Heart right ventricle (tissue), 16 donors: ENCODE results near the gene EBNA1BP2. TPM values are rescaled to one million over a fixed set of nuclear protein-coding genes. Genes with fewer than 3 reads are reported as not detected.

Source experiments
- ATAC-seq, 8 donors: fragments of 200-7000 bp; cut with Tn5 transposase; one replicate each; pipeline ENCODE4 v1.9.1; 2020; ENCODE audit warnings: mild to moderate bottlenecking in 8 of 8, moderate library complexity in 8 of 8, moderate number of reproducible peaks in 1 of 8
- DNase-seq, 2 donors: peaks; one replicate each; pipeline ENCODE4 v3.0.0-alpha.2; 2020
- H3K27ac ChIP-seq, 10 donors: fragments of 200-600 bp; sonication (generic) in 2 of 10; one replicate each; pipeline versions ENCODE4 v1.5.0 to v1.8.0; 2020 to 2022; ENCODE audit warnings: mild to moderate bottlenecking in 3 of 10
- H3K27me3 ChIP-seq, 7 donors: fragments of 200-600 bp; one replicate each; pipeline ENCODE4 v1.8.0; 2021 to 2022; ENCODE audit warnings: mild to moderate bottlenecking in 2 of 7
- H3K36me3 ChIP-seq, 9 donors: fragments of 200-600 bp; sonication (generic) in 1 of 9; one replicate each; pipeline versions ENCODE4 v1.5.0 to v1.8.0; 2020 to 2022; ENCODE audit warnings: mild to moderate bottlenecking in 2 of 9
- H3K4me1 ChIP-seq, 9 donors: fragments of 200-600 bp; sonication (generic) in 1 of 9; one replicate each; pipeline versions ENCODE4 v1.5.0 to v1.8.0; 2020 to 2022; ENCODE audit warnings: mild to moderate bottlenecking in 4 of 9
- H3K4me3 ChIP-seq, 10 donors: fragments of 200-600 bp; sonication (generic) in 2 of 10; one replicate each; pipeline versions ENCODE4 v1.5.0 to v1.8.0; 2020 to 2022; ENCODE audit warnings: mild to moderate bottlenecking in 7 of 10, moderate library complexity in 2 of 10
- H3K9me3 ChIP-seq, 11 donors: fragments of 200-600 bp in 10 of 11; sonication (generic) in 2 of 11; one replicate each; pipeline versions ENCODE4 v1.5.0 to v1.8.0; 2013 to 2022; ENCODE audit warnings: mild to moderate bottlenecking in 2 of 11, control low read depth in 1 of 11, moderate library complexity in 1 of 11
- WGBS, 2 donors: extraction: QIAGEN DNeasy Blood & Tissue Kit; methylation state at CpG; one replicate each; pipeline ENCODE4 v1.1.7; 2013; ENCODE audit warnings: inconsistent platforms in 1 of 2; 5-methylcytosine and 5-hydroxymethylcytosine counted together
- intact Hi-C, 10 donors: fragments of 100-400 bp; cut with DNase I; formaldehyde crosslinking; loops; one replicate each; pipeline versions ENCODE4 v1.11.1 to v1.14.2; 2022
- long read RNA-seq, 3 donors: library from polyadenylated mRNA; unstranded; transcript quantifications; one replicate each; pipeline ENCODE4 v2.0.0, GENCODE V29; 2020 to 2021
- polyA plus RNA-seq, 2 donors: library from polyadenylated mRNA; stranded (reverse); fragments of 200-250 nt; gene quantifications; one replicate each; pipeline ENCODE4 v1.2.3, GENCODE V29; 2013
- total RNA-seq, 10 donors: library from RNA; stranded (reverse); fragmentation: NEBNext Ultra II Directional in 3 of 10; extraction: Animal tissue kit (Norgen Biotek cat#: 25700) in 3 of 10; gene quantifications; one replicate each; pipeline versions ENCODE4 v1.2.1 to v1.2.4, GENCODE V29; 2021 to 2023
- TF ChIP-seq, protein P1 (sequence below), 9 donors: fragments of 200-600 bp; sonication (generic) in 2 of 9; IDR thresholded peaks; one replicate each; pipeline versions ENCODE4 v1.5.0 to v1.8.0; 2021 to 2022; ENCODE audit warnings: antibody characterized with exemption in 9 of 9, mild to moderate bottlenecking in 5 of 9, moderate library complexity in 1 of 9
- donor health status: Arrhythmogenic right ventricular cardiomyopathy.
- donor health status: ischemic (EF 13 %, LVEDD 7.1; RV severe dilation, severe dysfunction).
- donor health status: healthy with polysubstance abuse.
- donor health status: DM: no; HTN: yes; CAD: no.
- donor health status: DM: no; HTN: no; CAD: no.
- donor health status: ischemic (EF 25% LVEDD 6.9; RV normal size, moderate dysfunction).
- donor health status: ischemic (EF 25% LVEDD 5.7; RV mildly dilated, moderate dysfunction).
- donor health status: healthy.
- donor health status: DM: yes; HTN: yes; CAD: no.
- donor health status: Ischemic cardiomyopathy.
- donor health status: ischemic (EF 35%, LVEDD 5.7; RV mildly dilated, moderate dysfunction).
- donor health status: nonischemic (EF 11% LVEDD 7.7; RV severe dilation, severe dysfunction).
- donor health status: DM: yes; HTN: yes; CAD: no.
- donor health status: PGD.
- donor health status: ischemic (EF 29% LVEDD 5.4; RV normal size, mild dysfunction).
- donor health status: nonischemic (EF 23%, LVEDD 6.1; RV moderate dilation, normal function).

The EBNA1BP2 gene, protein sequence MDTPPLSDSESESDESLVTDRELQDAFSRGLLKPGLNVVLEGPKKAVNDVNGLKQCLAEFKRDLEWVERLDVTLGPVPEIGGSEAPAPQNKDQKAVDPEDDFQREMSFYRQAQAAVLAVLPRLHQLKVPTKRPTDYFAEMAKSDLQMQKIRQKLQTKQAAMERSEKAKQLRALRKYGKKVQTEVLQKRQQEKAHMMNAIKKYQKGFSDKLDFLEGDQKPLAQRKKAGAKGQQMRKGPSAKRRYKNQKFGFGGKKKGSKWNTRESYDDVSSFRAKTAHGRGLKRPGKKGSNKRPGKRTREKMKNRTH
- total RNA-seq: 10 to 100 TPM; 18.8 to 35.9 (median 25.9) TPM
- polyA plus RNA-seq: 100 to 1,000 TPM in 1 of 2 donors, 10 to 100 TPM in 1; 22.1 to 121 TPM
- long read RNA-seq, donor 1, transcript EBNA1BP2-201 (9 exons, 1,322 nt): major isoform, 14 of 22 reads
- long read RNA-seq, donor 1, partial matches to known transcripts: 3 of 22 reads
- long read RNA-seq, donor 1, other reads (novel, unspliced or antisense): 5 of 22 reads
- long read RNA-seq, donor 2, transcript EBNA1BP2-201 (9 exons, 1,322 nt): major isoform, 18 of 31 reads
- long read RNA-seq, donor 2, partial matches to known transcripts: 9 of 31 reads
- long read RNA-seq, donor 2, other reads (novel, unspliced or antisense): 2 of 31 reads
- long read RNA-seq, donor 3, transcript EBNA1BP2-201 (9 exons, 1,322 nt): major isoform, 44 of 48 reads
- long read RNA-seq, donor 3, partial matches to known transcripts: 2 of 48 reads
- long read RNA-seq, donor 3, other reads (novel, unspliced or antisense): 1 of 48 reads

DNA sequence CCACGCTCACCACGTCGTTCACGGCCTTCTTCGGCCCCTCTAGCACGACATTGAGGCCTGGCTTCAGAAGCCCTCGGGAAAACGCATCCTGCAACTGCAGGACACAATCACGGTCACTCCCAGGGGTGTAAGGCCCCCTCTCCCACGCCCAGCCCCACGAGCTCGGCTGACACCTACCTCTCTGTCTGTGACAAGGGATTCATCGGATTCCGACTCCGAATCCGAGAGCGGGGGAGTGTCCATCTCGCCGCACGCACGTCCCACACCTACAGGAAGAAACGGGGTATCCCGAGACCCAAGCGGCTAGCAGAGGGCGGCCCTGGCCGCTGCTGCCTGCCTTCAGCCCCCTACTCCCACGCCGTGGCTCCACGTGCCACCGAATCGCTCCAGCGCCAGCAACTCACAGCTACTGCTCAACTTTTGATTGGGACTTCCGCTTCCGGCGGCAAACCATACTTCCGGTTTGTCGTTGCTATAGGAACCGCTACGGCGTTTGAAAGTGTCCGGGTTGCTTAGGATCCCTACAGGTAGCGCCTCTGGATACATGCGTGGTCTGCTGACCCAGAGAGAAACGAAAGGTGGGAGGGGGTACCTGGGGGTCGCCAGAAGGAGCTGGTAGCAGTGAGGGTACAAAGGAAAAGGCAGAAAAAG, at the start of gene EBNA1BP2, which contains the start of gene CFAP57:
Gene EBNA1BP2 (minus strand): TSS at position 415 of the 651 bp plus-strand sequence. CDS start 172 bp downstream, at position 243.
Gene CFAP57 (plus strand): TSS at position 455 of the 651 bp plus-strand sequence. CDS start 424 bp downstream, outside the sequence.
- peaks cover 0 to 21% (median 16%) of the 10 kb centered on the region in 9 donors for H3K4me1 ChIP-seq
- ATAC-seq (peak; percentile 88 to 96 (median 95)), DNase-seq (peak; percentile 82 to 92)
- H3K27me3 ChIP-seq: peaks cover 0 to 18% (median 0%) of the 10 kb centered on the region in 7 donors
- H3K27ac ChIP-seq: peak within 1 kb of the TSS in 8 of 10 donors; percentile 26 to 76 (median 63)
- H3K4me3 ChIP-seq: peak within 1 kb of the TSS; percentile 77 to 99 (median 88)
- TF ChIP-seq, protein P1, sequence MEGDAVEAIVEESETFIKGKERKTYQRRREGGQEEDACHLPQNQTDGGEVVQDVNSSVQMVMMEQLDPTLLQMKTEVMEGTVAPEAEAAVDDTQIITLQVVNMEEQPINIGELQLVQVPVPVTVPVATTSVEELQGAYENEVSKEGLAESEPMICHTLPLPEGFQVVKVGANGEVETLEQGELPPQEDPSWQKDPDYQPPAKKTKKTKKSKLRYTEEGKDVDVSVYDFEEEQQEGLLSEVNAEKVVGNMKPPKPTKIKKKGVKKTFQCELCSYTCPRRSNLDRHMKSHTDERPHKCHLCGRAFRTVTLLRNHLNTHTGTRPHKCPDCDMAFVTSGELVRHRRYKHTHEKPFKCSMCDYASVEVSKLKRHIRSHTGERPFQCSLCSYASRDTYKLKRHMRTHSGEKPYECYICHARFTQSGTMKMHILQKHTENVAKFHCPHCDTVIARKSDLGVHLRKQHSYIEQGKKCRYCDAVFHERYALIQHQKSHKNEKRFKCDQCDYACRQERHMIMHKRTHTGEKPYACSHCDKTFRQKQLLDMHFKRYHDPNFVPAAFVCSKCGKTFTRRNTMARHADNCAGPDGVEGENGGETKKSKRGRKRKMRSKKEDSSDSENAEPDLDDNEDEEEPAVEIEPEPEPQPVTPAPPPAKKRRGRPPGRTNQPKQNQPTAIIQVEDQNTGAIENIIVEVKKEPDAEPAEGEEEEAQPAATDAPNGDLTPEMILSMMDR (IDR thresholded peaks at IDR 0.05): no peak
- H3K36me3 ChIP-seq: peaks cover 0 to 38% (median 18%) of the 10 kb centered on the region in 9 donors
- intact Hi-C loops: no loop called here
- 1% methylated on average over 45 of the region's 45 CpGs for WGBS, 2 donors
- H3K9me3 ChIP-seq: no peaks in the 10 kb centered on the region

DNA sequence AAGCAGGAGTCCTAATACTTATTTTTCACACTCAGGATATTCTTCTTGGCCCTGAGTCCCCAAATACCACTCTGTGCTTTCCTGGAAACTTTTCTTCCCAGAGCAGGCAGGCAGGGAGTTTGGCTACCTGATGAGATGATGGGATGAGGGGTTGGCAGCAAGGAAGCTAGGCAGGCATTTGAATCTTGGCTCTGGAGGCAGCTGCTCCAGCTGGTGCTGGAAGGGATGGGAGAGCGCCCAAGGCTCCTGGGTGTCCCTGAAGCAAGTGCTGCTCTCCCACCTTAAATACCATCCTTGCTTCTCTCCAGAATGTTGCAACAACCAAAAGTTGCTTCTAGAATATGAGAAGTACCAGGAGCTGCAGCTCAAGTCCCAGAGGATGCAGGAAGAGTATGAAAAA, 49.7 kb upstream of the EBNA1BP2 start:
- no peaks in the 10 kb centered on the region for H3K27me3 ChIP-seq
- H3K36me3 ChIP-seq: no peaks in the 10 kb centered on the region
- H3K27ac ChIP-seq: no peak overlapping the region
- no peaks in the 10 kb centered on the region for H3K9me3 ChIP-seq
- H3K4me1 ChIP-seq: peaks cover 0 to 6% (median 0%) of the 10 kb centered on the region in 9 donors
- TF ChIP-seq, protein P1 (IDR thresholded peaks at IDR 0.05): no peak
- no peak overlapping the region for H3K4me3 ChIP-seq
- WGBS, 2 donors: 97 to 100% methylated on average over 1 of the region's 1 CpG
- no peak for ATAC-seq
- intact Hi-C loops: loop anchor here in 2 of 10 donors (10.0 kb wide), 2 partner anchors 393 to 443 kb away; no protein-coding TSS in a partner anchor
- DNase-seq: no peak

DNA sequence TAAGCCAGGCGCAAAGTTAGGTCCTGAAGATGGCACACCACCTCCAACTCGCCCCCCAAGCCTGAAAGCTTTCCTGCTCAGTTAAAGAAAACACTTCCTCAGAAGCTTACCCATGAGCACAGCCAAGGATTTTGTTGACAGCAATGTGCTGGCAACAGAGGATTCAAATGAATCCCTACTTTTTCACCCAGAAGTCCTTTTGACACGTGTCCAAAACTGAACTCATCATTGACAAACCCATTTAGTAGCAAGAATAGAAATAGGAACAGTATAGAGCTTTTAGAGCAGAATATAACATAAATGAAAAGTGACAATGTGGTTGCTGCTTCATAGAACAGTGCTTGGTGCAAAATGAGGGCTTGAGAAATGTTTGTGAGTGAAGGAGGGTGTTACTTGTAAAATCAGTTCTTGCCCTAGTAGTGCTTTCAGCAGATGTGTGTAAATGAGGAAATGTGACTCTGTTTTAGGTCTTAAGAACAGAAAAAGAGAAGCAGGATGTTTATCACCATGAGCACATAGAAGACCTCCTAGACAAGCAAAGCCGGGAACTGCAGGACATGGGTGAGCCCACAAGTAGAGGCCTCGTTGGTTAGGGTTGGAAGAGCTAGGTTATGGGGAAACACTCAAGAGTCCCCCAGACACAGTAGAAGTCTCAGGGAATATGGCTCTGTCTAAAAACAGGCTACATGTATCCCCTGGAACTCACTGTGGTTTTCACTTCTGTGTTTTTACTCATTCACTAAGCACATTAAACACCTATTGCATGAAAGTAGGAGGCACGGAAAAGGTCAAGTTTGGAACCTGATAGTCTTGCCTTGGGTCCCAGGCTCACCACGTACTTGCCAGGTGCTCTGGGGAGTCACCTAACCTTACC, 49.1 kb upstream of the EBNA1BP2 start:
- DNase-seq (no peak), ATAC-seq (peak in 1 of 8 donors; percentile 34)
- 70 to 75% methylated on average over 7 of the region's 7 CpGs for WGBS, 2 donors
- TF ChIP-seq, protein P1 (IDR thresholded peaks at IDR 0.05): no peak
- intact Hi-C loops: loop anchor here in 2 of 10 donors (10.0 kb wide), 2 partner anchors 394 to 444 kb away; no protein-coding TSS in a partner anchor
- no peak overlapping the region for H3K27ac ChIP-seq
- H3K4me1 ChIP-seq: peaks cover 0 to 6% (median 0%) of the 10 kb centered on the region in 9 donors
- no peaks in the 10 kb centered on the region for H3K36me3 ChIP-seq
- H3K9me3 ChIP-seq: no peaks in the 10 kb centered on the region
- H3K4me3 ChIP-seq: no peak overlapping the region
- no peaks in the 10 kb centered on the region for H3K27me3 ChIP-seq
